ENCODE data around the gene CRYBG3.

- TF ChIP-seq ZNF114 (tag by site-specific recombination; IDR thresholded peaks at IDR 0.05) (no peak), ZNF18 (tag by site-specific recombination; IDR thresholded peaks at IDR 0.05) (no peak)
These were observed 20.1 kb downstream of the CRYBG3 start for GRCh38 chr3:97841956-97842355.
